DMS153 (cell line): ENCODE data around the gene ADCK2.
"Not testable (repeated sequence)": the region's sequence is repeated elsewhere in the genome, so short reads cannot be mapped to it uniquely, and the experiment has no call there.

ENCODE experiments used
- DNase-seq: peaks from one replicate; lab custom pipeline; 2025; lab: John Stamatoyannopoulos, UW

The ADCK2 gene

DNA sequence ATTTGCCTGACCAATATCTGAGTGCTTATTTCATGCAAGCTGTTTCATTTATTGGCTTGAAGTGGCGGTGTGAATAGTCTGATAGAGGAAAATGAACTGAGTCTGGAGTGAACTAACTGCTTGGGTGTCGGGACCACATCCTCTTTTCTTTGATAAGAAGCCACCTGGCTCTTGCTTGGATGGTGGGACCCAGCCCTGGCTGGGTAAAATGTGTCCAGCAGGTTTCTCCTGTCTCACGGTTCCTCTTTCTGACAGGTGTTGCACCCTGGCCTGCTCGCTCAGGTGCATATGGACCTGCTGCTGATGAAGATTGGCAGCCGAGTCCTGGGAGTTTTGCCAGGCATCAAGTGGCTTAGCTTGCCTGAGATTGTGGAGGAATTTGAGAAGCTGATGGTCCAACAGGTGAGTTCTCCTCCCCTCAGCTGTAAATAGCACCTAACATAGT lies 1.6 kb downstream of the ADCK2 start:
- no peak for DNase-seq

DNA sequence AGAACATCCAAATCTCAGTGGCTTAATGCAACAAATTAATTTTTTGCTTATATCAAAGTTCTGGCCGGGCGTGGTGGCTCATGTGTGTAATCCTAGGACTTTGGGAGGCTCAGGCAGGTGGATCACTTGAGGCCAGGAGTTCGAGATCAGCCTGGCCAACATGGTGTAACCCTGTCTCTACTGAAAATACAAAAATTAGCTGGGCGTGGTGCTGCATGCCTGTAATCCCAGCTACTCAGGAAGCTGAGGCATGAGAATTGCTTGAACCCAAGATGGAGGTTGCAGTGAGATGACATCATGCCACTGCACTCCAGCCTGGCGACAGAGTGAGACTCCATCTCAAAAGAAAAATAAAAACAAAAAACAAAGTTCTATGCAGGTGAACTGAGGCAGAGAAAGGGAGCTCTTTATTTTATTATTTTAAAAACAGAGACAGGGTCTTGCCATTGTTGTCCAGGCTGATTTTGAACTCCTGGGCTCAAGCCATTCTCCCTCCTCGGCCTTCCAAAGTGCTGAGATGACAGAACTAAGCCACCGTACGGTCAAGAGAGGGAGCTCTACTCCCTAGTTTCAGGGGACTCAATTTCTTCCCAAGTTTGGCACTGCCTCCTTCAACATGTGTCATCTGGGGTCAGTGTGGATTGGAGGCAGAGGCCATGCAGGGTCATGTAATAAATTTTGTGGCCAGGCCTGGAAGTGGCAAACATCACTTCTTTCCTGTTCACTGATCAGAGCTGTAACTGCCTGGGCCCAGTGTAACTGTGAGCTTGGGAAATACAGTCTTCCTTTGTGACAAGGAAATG lies 2.4 kb downstream of the ADCK2 start:
- peak; percentile 4 for DNase-seq

DNA sequence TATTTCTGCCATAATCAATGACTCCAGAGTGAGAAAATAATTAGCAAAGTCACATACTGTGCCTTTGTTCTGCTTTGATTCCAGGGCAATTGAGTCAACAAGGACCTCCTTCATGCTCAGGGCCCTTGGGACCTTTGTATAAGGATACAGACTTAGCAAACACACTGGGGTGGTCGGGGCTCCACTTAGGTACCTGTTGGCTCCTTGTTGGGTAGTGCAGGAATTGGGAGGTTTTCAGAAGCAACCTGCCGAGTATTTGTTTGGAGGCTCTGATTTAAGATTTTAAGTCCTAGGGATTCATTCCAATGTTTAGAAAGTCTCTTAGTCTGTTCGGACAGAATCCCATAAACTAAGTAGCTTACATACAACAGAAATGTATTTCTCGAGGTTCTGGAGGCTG lies 3.0 kb downstream of the ADCK2 start:
- no peak for DNase-seq

DNA sequence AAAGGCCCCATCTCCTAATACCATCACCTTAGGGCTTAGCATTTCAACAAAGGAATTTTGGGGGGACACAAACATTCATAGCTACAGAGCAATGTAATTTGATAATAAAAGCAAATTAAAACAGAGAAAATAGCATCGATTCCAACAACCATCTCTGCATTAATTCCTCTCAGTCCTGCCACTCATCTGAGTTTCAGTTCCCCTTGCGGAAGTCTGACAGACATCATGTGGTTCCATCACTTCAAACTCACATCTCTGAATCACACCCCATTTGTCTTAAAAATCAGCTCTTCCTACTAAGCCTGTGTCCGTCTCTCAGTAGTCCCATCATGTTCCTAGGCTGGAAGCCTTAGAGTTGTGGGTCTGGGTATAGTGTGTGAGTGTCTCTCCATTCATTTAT lies 3.6 kb downstream of the ADCK2 start:
- DNase-seq = no peak

DNA sequence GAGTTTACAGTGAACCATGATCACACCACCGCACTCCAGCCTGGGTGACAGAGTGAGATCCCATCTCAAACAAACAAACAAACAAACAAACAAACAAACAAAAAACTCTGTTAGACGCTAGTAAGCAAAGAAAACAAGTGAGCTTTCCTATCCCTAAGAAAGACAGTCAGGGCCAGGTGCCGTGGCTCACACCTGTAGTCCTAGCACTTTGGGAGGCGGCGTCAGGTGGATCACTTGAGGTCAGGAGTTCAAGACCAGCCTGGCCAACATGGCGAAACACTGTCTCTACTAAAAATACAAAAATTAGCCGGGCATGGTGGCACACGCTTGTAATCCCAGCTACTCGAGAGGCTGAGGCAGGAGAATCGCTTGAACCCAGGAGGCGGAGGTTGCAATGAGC lies 4.2 kb downstream of the ADCK2 start:
- DNase-seq = not testable (repeated sequence)

DNA sequence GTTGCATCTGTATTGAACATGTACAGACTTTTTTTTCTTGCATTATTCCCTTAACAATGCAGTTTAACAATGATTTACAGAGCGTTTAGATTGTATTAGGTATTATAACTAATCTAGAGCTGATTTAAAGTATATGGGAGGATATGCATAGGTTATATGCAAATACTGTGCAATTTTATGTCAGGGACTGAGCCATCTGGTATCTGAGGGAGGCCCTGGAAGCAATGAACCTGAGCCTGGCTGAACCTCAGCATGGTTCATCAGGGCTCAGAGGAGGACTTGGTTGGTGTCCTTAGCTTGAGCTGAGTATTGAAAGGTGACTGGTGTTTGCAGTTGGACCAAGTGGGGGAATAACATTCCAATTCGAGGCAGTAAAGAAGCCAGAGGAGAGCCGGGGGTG lies 4.8 kb downstream of the ADCK2 start:
- DNase-seq = no peak

DNA sequence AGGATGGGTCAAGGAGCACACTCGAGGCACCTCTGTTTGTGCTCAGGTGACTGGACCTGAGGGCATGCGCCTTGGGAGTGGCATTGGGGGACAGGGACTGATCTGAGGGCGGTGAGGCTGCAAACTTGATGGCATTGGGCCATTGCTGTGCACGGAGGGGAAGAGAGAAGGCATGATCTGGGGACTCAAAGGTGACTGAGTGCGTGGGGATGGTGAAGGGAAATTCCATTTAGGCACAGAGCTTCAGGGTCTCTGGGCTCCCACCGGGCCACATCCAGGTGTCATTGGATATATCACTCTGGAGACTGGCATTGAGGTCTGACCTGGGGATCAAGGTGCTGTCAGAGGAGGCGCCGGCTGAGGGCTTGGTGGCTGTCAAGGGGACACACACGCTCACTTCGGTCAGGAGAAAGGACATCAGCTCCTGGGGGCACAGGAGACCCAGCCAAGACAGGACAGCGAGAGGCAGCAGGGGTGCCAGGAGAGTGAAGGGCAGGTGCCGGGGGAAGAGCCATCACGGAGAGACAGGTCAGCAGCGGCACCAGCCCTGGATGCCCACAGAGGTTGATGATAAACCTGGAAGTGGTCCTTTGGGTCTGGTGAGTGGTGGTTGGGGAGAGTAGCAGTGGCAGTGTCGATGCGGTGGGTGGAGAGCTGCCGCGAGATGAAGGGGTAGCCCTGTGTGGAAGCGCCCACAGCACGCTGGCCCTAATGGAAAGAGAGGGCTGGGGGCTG lies 5.5 kb downstream of the ADCK2 start:
- no peak for DNase-seq

DNA sequence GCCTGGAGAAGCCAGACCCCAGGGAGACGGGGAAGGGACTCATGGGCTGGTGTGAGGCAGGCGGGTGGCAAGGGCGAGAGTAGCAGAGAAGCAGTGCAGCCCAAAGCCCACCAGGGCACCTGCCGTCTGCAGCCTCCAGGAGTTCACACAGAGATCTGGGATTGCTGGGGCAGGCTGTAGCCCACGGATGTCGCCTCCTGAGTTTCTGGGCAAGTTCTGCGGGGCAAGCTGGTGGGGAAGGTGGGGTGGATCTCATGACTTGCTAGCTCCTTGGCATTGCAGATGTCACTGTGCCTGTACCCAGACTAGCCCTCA lies 6.0 kb downstream of the ADCK2 start:
- no peak for DNase-seq

DNA sequence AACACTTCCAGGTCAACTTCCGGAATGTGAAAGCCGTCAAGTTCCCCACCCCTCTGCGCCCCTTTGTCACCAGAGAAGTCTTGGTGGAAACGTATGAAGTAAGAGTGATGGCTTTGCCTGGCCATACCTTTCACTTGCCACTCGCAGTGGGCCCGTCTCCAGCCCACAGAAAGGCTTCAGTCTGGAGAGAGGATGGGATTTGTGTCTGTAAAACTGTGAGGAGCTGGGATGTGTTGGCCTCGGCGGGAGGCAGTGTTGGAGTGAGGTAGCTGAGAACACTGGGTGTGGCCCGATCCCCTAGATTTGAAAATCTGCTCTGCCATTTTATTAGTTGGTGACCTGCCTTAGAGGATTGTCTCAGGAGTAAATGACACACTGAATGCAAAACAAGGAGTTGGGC lies 6.4 kb downstream of the ADCK2 start:
- DNase-seq = no peak

DNA sequence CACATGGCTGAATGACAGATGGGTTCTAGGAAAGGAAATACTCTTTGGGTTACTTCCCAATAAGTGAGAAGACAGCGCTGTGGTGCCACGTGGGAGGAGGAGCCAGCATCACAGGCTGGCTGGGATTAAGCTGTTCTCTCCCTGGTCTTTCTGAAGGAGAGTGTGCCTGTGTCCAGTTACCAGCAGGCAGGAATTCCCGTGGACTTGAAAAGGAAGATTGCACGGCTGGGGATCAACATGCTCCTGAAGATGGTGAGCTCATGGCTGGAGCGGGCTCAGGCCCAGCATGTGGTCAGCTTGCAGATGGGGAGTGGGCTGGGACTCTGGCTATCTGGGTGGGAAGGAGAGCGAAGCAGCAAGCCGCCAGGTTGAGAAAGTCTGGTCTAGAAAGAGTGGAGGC lies 8.1 kb downstream of the ADCK2 start:
- no peak for DNase-seq

DNA sequence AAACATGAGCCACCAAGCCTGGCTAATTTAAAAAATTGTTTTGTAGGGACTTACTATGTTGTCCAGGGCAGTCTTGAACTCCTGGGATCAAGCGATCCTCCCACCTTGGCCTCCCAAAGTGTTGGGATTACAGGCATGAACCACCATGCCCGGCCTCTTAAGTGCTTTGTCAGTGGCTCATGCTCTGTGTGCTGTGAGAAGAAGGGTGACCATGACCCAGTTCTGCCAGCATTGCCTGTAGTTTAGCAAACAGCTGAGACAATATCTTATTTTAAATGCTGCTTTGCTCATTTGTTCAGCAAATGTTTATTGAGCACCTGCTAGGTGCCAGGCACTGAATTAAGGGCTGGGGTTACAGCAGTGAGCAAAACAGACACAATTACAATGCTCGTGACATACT lies 9.0 kb downstream of the ADCK2 start:
- no peak for DNase-seq

DNA sequence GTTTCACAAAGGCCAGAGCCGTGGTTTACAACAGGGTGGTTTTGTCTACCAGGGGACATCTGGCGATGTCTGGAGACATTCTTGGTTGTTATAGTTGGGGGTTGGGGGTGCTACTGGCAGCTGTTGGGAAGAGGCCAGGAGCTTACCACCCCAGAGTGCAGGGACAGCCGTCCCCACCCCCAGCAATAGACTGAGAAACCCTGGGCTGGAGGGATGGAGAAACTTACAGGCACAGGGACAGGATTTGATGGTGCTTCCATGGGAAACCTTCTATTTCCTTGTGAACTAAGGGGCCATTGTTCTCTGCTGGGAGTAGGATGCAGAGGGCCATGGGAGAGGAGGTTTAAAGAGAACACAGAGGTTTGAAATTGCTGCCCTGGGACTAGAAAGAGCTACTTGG lies 10.9 kb downstream of the ADCK2 start:
- no peak for DNase-seq

DNA sequence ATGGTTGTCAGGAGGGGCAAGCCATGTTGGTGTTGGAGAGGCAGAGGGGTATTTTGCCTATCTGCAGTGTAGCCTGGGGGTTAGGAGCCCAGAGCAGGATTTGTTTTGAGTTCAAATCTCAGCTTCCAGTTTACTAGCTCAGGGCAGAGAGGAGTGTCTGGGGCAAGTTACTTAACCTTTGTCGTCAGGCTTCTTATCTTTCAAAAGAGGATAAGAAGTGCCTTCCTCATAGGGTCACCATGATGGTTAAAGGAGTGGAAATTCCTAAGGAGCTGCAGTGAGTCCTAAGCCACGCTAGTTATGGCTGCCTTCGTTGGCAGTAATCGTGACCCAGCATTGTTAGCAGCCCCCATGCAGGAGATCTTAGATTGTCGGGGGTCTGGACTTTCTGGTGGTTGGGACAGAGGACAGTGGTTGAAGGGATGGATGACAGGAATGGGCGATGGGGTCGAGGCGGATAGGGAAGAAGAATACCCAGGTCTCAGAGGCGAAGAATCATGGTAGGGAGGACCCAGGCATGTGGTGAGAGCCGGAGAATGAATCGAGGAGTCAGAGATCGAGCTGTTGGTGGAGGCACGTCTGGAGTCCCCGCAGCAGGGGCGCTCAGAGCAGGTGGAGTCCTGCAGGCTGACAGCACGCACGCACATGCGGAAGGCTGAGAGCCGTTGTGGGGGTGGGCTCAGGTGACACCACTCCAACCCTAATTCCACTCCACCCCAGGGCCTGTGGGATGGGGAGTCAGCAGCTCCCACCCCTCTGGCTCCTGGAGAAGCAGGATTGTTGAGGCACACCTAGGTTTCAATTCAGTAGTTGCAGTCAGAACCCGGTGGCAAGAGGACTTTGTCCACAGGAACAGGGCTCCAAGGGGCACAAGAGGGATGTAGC lies 11.6 kb downstream of the ADCK2 start:
- DNase-seq = no peak

DNA sequence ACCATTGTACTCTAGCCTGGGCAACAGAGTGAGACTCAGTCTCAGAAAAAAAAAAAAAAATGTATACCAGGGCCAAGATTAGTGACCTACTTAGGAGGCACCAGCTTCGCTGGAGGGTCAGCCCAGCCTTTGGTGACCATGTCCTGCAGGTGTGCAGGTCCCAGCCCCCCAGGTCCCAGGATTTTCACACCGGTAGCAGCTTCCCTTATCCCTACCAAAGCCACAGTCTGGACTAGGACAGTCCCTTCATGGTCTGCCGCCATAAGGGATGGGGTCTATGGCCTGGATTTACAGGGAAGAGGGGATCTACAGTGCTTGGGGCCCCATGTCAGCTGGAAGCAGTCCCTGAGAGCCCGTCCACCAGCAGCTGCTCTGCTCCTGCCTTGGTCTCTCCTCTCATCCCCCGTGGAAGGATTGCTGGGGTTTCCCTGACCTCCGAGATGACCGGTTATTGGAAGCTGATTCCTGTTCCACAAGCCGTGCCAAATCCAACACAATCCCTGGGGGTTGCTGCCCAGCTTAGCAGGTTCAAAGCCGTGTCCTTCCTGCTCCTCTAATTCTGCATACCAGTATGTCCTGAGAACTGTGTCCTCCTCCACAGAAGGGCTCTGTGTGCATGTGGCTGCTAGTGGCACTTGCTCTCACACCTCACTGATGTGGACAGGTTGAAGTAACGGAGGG lies 12.8 kb downstream of the ADCK2 start:
- DNase-seq = no peak

DNA sequence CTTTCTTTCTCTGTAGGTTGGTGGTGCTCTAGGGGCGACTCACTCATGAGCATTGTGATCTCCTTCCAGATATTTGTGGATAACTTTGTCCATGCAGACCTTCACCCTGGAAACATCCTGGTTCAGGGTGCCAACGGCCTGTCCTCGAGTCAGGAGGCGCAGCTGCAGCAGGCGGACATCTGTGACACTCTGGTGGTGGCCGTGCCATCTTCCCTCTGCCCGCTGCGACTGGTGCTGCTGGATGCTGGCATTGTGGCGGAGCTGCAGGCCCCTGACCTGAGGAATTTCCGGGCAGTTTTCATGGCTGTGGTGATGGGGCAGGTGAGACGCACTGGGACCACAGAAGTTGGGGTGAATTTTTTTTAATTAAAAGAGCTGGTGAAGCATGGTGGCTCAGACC lies 14.2 kb downstream of the ADCK2 start:
- no peak for DNase-seq

DNA sequence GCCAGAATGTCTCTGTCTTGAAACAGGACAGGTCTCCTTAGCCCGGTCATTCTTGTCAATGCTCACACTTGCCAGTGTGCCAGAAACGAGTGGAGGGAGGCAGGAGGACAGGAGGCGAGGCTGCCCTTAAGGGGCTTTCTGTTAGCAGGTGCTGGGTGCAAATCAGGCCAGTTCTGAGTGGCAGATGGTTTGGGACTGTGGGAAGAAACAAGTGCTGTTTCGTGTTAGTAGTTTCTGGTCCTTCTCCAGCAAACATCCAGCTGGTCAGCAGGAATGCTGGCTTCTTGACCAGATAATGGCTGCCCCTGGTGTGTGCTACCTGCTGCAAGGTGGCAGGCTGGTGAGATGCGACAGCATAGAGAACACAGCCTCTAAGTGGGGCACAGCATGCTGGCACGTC lies 15.6 kb downstream of the ADCK2 start:
- no peak for DNase-seq

DNA sequence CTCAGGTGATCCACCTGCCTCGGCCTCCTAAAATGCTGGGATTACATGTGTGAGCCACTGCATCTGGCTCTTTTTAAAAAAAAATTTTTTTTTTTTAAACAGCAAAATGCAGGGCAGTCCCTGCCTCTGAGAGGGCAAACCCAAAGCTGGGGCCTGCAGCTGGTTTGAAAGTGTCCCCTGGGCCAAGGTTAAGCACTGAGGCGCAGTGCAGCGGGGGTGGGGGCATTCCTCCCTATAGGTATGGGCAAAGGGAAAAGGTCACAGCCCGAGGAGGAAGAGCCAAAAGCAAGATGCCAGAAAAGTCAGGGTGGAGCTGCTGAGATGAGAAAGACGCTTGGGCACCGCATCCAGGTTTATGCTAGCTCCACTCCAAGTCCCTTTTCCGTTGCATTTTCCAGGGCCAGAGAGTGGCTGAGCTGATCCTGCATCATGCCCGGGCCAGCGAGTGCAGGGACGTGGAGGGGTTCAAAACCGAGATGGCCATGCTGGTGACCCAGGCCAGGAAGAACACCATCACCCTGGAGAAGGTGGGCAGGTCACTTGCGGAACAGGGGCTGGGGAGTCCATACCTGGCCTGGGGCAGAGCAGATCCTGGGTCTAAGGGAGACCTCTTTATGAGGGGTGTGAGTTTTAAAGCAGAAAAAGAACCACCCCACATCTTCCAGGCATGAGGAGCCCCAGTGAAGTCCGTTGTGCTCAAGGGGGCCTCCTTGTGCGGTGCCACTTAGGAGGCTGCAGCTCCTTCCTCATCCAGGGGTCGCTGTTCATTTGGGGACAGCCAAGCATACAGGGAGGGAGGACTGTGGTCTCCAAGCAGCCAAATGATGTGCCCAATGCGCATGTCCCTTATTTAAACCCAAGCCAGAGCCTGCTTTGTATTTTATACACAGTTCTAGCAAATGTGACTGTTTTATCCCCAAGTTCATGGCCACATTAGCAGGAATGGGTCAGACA lies 16.7 kb downstream of the ADCK2 start:
- no peak for DNase-seq

DNA sequence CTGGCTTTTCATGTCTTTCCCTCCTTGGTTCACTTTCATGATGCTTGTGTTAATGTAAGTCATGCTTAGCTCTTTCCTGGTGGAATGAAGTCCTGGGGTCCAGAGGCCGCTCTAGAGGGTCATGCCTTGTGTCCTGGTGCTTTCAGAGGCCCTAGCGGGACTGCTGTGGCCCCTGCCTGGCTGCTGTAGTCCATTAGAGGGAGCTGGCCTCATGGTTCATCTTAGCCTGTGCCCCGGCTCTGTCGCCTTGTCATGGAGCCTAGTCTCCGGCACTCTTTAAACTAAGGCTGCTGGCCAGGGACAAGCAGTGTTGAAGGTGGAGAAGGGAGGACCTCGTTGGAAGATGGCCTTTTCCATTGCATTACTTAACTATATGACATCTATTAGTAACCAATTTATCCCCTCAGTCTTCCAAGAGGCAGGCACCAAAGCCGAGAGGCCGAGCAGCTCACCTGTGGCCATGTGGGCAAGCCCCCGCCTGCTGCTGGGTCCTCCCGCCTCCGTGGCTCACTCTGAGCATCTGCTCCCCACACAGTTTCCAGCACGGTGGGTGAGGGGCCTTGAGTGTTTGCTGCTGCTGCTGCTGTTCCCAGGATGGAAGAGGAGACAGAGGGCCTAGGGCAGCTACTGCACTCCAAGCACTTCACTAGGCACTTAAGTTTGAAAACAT lies 18.8 kb downstream of the ADCK2 start:
- no peak for DNase-seq

DNA sequence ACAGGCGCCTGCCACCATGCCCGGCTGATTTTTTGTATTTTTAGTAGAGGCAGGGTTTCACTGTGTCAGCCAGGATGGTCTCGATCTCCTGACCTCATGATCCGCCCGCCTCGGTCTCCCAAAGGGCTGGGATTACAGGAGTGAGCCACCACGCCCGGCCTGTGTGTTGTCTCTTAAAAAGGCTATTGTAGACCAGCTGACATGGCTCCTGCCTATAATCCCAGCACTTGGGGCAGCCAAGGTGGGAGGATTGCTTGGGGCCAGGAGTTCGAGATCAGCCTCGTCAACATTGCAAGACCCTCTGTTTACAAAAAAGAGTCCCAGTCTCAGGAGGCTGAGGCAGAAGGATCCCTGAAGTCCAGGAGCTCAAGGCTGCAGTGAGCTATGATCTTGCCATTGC lies 21.1 kb downstream of the ADCK2 start:
- not testable (repeated sequence) for DNase-seq

DNA sequence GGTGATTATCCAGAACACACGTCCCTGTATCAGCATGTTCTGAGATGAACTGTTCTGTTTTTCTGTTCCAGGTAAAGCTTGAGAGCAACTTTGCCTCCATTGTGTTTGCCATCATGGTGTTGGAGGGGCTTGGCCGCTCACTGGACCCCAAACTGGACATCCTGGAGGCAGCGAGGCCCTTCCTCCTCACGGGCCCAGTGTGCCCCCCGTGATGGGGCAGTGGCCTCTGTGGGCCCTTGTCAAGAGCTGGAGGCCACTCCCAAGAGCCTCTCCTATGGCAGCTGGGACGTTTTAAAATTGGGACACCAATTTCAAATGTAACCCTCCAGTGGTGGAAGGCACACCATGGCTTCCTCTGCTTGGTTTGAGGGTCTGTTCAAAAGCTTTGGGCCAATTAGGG lies 21.8 kb downstream of the ADCK2 start:
- DNase-seq = no peak

DNA sequence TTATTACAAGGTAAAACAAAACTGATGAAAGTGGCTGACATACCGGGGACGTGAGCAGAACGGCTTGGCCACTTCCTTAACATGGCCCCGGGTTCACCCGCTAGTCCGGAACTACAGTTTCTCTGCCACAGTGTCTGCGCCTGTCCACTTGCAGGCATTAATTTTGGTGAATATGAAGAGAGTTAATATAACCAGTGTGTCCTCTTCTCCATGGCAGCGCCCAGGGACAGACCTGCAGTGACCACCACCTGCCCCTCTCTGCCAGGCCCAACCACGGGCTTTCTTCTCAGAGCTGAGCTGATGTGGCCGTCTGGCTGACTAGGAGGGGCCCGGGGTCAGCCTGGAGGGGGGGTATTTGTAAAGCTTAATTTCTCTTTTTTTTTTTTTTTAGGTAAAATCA lies 22.6 kb downstream of the ADCK2 start:
- DNase-seq = no peak
